GM12878 (cell line): ENCODE measurements around the gene AP3S1. TPM values are rescaled to one million over a fixed set of nuclear protein-coding genes. Genes with fewer than 3 reads are reported as not detected.

Experiments used
- ATAC-seq: fragments of 200-7000 bp; cut with Tn5 transposase; 3 replicates; pipeline ENCODE4 v1.9.1; 2020; ENCODE audit warnings: mild to moderate bottlenecking, moderate library complexity
- BruUV-seq: library from RNA; stranded (reverse); fragments of 400-500 nt; replicated peaks from 2 replicates; lab custom pipeline; 2021; lab: Mats Ljungman, UMichigan
- CTCF ChIA-PET: fragments of 300-600 bp; sonication (Branson Sonifier 250); formaldehyde crosslinking; extraction: SDS; loops from one replicate; lab custom pipeline; 2021; ENCODE audit warnings: inconsistent platforms; lab: Yijun Ruan, JAX
- POLR2A ChIA-PET: fragments of 350-600 bp; formaldehyde crosslinking; extraction: SDS; loops from one replicate; lab custom pipeline; 2021; ENCODE audit warnings: inconsistent platforms; lab: Charles Lee
- RAD21 ChIA-PET: fragments of 300-600 bp; sonication (Branson Sonifier 250); formaldehyde crosslinking; loops from one replicate; lab custom pipeline; 2023; ENCODE audit warnings: antibody characterized with exemption; ENCODE audit not compliant: unreplicated experiment; lab: Charles Lee
- SMC1A ChIA-PET: fragments of 300-600 bp; sonication (Branson Sonifier 250); formaldehyde crosslinking; loops from one replicate; lab custom pipeline; 2023; ENCODE audit not compliant: unreplicated experiment, uncharacterized antibody; lab: Charles Lee
- DNase-seq: peaks from one replicate; pipeline ENCODE4 v3.0.0-alpha.2; 2011; ENCODE audit warnings: low read depth, low spot score
- FAIRE-seq: peaks from 3 replicates; lab custom pipeline; 2011; peaks lifted over from hg19 to GRCh38; lab: Jason Lieb, UNC
- H2AFZ ChIP-seq: 2 replicates; pipeline ENCODE4 v1.6.0; 2011; ENCODE audit warnings: low read depth, low read length, control low read depth; ENCODE audit not compliant: control insufficient read depth
- H3K27ac ChIP-seq: 2 replicates; pipeline ENCODE4 v1.5.1; 2011; ENCODE audit warnings: control low read depth; ENCODE audit not compliant: control insufficient read depth, insufficient read depth
- H3K27me3 ChIP-seq, 2 experiments: replicated peaks in 1 of 2; 2 replicates each; pipeline versions ENCODE4 v1.6.0 to v1.6.1; 2011; ENCODE audit warnings: low read length in 1 of 2; ENCODE audit not compliant: control insufficient read depth in 2 of 2, insufficient read depth in 2 of 2
- H3K36me3 ChIP-seq, 2 experiments: 2 replicates each; pipeline ENCODE4 v1.5.1; 2011; ENCODE audit warnings: low read length in 1 of 2; ENCODE audit not compliant: control insufficient read depth in 2 of 2, insufficient read depth in 2 of 2
- H3K4me1 ChIP-seq: 2 replicates; pipeline ENCODE4 v1.6.1; 2011; ENCODE audit warnings: mild to moderate bottlenecking, low read length, moderate library complexity, mixed read lengths; ENCODE audit not compliant: control insufficient read depth, insufficient read depth
- H3K4me2 ChIP-seq: 2 replicates; pipeline ENCODE4 v1.6.0; 2011; ENCODE audit warnings: control low read depth; ENCODE audit not compliant: control insufficient read depth, insufficient read depth
- H3K4me3 ChIP-seq: fragments of 200-600 bp; sonication (generic); 2 replicates; pipeline ENCODE4 v1.5.1; 2016
- H3K79me2 ChIP-seq: 2 replicates; pipeline ENCODE4 v1.6.0; 2011; ENCODE audit warnings: low read length; ENCODE audit not compliant: control insufficient read depth, insufficient read depth
- H3K9ac ChIP-seq: 2 replicates; pipeline ENCODE4 v1.8.0; 2011; ENCODE audit warnings: low read length, control low read depth, mixed read lengths; ENCODE audit not compliant: control insufficient read depth, insufficient read depth
- H3K9me3 ChIP-seq: replicated peaks from 3 replicates; pipeline ENCODE4 v1.5.1; 2011; ENCODE audit warnings: mild to moderate bottlenecking, low read length; ENCODE audit not compliant: control insufficient read depth, insufficient read depth
- H4K20me1 ChIP-seq: 2 replicates; pipeline ENCODE4 v1.6.0; 2011; ENCODE audit not compliant: control insufficient read depth, insufficient read depth
- BRCA1 ChIP-seq: IDR thresholded peaks from 2 replicates; pipeline ENCODE4 v1.6.1; 2011; ENCODE audit warnings: low read depth, low read length, improper control_type of control experiment
- GABPA ChIP-seq: IDR thresholded peaks from 2 replicates; pipeline ENCODE4 v1.6.1; 2014; ENCODE audit warnings: antibody characterized with exemption, low read depth, mild to moderate bottlenecking, inconsistent platforms
- MEF2B ChIP-seq: fragments of 450-650 bp; IDR thresholded peaks from 2 replicates; pipeline ENCODE4 v1.6.1; 2018; ENCODE audit warnings: mild to moderate bottlenecking, moderate library complexity; ENCODE audit not compliant: partially characterized antibody, poor library complexity, severe bottlenecking
- NFXL1 ChIP-seq: fragments of 450-650 bp; IDR thresholded peaks from 2 replicates; pipeline ENCODE4 v1.6.1; 2017; ENCODE audit warnings: antibody characterized with exemption, mild to moderate bottlenecking, borderline replicate concordance
- PAX5 ChIP-seq: IDR thresholded peaks from 2 replicates; pipeline ENCODE4 v1.6.1; 2011; ENCODE audit warnings: low read depth, low read length, borderline replicate concordance
- STAT3 ChIP-seq: IDR thresholded peaks from 2 replicates; pipeline ENCODE4 v1.6.1; 2011; ENCODE audit warnings: low read depth, low read length, improper control_type of control experiment
- WRNIP1 ChIP-seq: IDR thresholded peaks from 2 replicates; pipeline ENCODE4 v1.6.1; 2011; ENCODE audit warnings: low read depth, low read length, improper control_type of control experiment, borderline replicate concordance
- WGBS: methylation state at CpG from one replicate; pipeline ENCODE4 v1.1.6; 2016; ENCODE audit warnings: low lambda C conversion rate; ENCODE audit not compliant: insufficient replicate concordance, insufficient coverage; ENCODE audit errors: missing lambda C conversion rate; 5-methylcytosine and 5-hydroxymethylcytosine counted together
- in situ Hi-C: fragments of 300-500 bp; cut with MboI; formaldehyde crosslinking; loops from 9 replicates; pipeline ENCODE4 v1.14.3; 2018; ENCODE audit warnings: mixed read lengths
- intact Hi-C: fragments of 100-400 bp; cut with micrococcal nuclease; formaldehyde crosslinking; loops from one replicate; pipeline ENCODE4 v1.14.2; 2022; ENCODE audit not compliant: unreplicated experiment
- polyA plus RNA-seq, 11 experiments: library from polyadenylated mRNA; depleted of rRNA in 4 of 11; unstranded in 6 of 11; stranded (reverse) in 5 of 11; fragments of >200 nt; fragmentation: Nextera tagmentation in 4 of 11; fragmentation: Illumina TruSeq in 1 of 11; extraction: Ambion mirVana in 4 of 11; extraction: Trizol in 1 of 11; gene quantifications; 1 replicate in 1 of 11; 2 replicates in 10 of 11; pipeline versions ENCODE4 v1.2.1 to v1.2.3, GENCODE V29; 2011 to 2016; ENCODE audit warnings: inconsistent platforms in 2 of 11, missing spikeins in 2 of 11, low read depth in 1 of 11
- total RNA-seq, 4 experiments: library from RNA; depleted of rRNA in 3 of 4; stranded (reverse); fragments of >200 nt in 3 of 4; fragmentation: Illumina TruSeq in 1 of 4; extraction: Trizol in 1 of 4; gene quantifications; 2 replicates each; pipeline versions ENCODE4 v1.2.1 to v1.2.3, GENCODE V29; 2013 to 2021
- TF ChIP-seq, protein P1 (sequence below): fragments of 450-650 bp; formaldehyde crosslinking; IDR thresholded peaks from 2 replicates; pipeline ENCODE4 v1.5.0; 2022; ENCODE audit warnings: mild to moderate bottlenecking, missing genetic modification characterization
- TF ChIP-seq, protein P2 (sequence below): IDR thresholded peaks from 2 replicates; pipeline ENCODE4 v1.6.1; 2011; ENCODE audit warnings: borderline replicate concordance, low read depth, mild to moderate bottlenecking, moderate library complexity, mixed read lengths, low read length; ENCODE audit not compliant: insufficient read depth; ENCODE audit errors: extremely low read length
- TF ChIP-seq, protein P3 (sequence below): fragments of 450-650 bp; conservative IDR thresholded peaks from 2 replicates; pipeline ENCODE4 v1.6.1; 2017; ENCODE audit warnings: mild to moderate bottlenecking, moderate library complexity

The AP3S1 gene
- total and polyA plus RNA-seq, 10 of the 15 experiments (the other 5 are each of a cell fraction or from before 2014, with no cell fraction given) = 36.4 to 137 (median 67.5) TPM

DNA sequence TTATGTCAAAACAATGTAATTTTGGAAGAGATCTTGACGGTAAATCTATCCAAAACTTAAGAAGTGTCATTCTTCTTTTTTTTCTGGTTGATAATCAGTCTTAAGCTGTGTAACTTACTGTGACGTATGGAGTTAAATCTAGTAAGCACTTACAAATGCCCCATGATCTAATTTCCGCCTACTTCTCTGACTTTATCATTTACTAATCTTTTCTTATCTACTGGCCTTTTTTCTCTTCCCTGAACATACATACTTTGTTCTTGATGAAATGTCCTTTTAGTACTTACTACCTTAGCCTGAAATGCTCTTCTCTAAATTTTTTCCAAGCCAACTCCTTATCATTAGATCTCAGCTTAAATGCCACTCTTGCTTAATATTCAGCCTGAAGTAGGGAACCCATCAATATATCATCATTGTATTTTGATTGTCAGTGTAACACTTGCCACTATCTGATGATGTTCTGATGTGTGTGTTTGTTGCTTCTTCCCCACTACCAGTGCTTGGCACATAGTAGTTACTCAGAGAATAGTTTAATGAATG, 27.6 kb downstream of the AP3S1 start (continued):
- TF ChIP-seq, protein P1, sequence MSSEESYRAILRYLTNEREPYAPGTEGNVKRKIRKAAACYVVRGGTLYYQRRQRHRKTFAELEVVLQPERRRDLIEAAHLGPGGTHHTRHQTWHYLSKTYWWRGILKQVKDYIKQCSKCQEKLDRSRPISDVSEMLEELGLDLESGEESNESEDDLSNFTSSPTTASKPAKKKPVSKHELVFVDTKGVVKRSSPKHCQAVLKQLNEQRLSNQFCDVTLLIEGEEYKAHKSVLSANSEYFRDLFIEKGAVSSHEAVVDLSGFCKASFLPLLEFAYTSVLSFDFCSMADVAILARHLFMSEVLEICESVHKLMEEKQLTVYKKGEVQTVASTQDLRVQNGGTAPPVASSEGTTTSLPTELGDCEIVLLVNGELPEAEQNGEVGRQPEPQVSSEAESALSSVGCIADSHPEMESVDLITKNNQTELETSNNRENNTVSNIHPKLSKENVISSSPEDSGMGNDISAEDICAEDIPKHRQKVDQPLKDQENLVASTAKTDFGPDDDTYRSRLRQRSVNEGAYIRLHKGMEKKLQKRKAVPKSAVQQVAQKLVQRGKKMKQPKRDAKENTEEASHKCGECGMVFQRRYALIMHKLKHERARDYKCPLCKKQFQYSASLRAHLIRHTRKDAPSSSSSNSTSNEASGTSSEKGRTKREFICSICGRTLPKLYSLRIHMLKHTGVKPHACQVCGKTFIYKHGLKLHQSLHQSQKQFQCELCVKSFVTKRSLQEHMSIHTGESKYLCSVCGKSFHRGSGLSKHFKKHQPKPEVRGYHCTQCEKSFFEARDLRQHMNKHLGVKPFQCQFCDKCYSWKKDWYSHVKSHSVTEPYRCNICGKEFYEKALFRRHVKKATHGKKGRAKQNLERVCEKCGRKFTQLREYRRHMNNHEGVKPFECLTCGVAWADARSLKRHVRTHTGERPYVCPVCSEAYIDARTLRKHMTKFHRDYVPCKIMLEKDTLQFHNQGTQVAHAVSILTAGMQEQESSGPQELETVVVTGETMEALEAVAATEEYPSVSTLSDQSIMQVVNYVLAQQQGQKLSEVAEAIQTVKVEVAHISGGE = no peak

DNA sequence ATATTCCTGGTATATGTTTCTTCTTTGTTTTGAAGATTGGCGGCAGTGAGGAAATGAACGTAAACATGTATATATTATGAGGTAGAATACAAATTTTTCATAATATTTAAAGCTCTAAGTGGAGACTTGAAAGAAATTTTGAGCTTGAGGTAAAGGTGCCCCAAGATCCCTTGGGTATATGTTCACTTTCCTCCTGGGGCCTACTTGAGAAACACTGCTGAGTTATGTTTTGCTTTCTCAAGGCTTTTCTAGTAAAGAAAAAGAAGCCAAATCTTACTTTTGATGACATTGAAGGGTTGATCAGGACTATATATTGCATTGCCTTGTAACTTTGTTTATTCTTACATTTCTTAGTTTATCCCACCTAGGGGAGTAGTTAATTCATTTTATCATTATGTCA, 30.7 kb downstream of the AP3S1 start:
- peaks cover 0 to 21% of the 10 kb centered on the region in 2 experiments; a peak in 1 of 4 replicates for H3K36me3 ChIP-seq
- 95% methylated on average over 2 of the region's 2 CpGs for WGBS
- TF ChIP-seq, protein P2, sequence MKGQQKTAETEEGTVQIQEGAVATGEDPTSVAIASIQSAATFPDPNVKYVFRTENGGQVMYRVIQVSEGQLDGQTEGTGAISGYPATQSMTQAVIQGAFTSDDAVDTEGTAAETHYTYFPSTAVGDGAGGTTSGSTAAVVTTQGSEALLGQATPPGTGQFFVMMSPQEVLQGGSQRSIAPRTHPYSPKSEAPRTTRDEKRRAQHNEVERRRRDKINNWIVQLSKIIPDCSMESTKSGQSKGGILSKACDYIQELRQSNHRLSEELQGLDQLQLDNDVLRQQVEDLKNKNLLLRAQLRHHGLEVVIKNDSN = no peak
- TF ChIP-seq WRNIP1 = no peak
- no peak for TF ChIP-seq PAX5
- TF ChIP-seq NFXL1 = no peak
- TF ChIP-seq BRCA1 = no peak
- TF ChIP-seq, protein P3, sequence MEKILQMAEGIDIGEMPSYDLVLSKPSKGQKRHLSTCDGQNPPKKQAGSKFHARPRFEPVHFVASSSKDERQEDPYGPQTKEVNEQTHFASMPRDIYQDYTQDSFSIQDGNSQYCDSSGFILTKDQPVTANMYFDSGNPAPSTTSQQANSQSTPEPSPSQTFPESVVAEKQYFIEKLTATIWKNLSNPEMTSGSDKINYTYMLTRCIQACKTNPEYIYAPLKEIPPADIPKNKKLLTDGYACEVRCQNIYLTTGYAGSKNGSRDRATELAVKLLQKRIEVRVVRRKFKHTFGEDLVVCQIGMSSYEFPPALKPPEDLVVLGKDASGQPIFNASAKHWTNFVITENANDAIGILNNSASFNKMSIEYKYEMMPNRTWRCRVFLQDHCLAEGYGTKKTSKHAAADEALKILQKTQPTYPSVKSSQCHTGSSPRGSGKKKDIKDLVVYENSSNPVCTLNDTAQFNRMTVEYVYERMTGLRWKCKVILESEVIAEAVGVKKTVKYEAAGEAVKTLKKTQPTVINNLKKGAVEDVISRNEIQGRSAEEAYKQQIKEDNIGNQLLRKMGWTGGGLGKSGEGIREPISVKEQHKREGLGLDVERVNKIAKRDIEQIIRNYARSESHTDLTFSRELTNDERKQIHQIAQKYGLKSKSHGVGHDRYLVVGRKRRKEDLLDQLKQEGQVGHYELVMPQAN = no peak
- TF ChIP-seq MEF2B = peak; percentile 94
- no peak for TF ChIP-seq GABPA
- TF ChIP-seq STAT3 = no peak
- TF ChIP-seq, all 136 proteins: peak for 1
- DNase-seq (no peak), ATAC-seq (no peak), FAIRE-seq (no peak)
- no peaks in the 10 kb centered on the region for H3K4me1 ChIP-seq
- H3K4me3 ChIP-seq = no peak overlapping the region
- ChIA-PET CTCF (no interaction called here), POLR2A (no interaction called here), RAD21 (no interaction called here), SMC1A (interaction anchor here (0.9 to 2.5 kb wide), 3 partner anchors 12 to 27 kb away, joined by 3 to 8 read pairs (median 5); no protein-coding TSS in a partner anchor)
- in situ Hi-C loops = no loop called here
- H3K27me3 ChIP-seq = no peaks in the 10 kb centered on the region
- no peak overlapping the region for H3K27ac ChIP-seq
- intact Hi-C loops = no loop called here
- H4K20me1 ChIP-seq = no peaks in the 10 kb centered on the region
- no peak overlapping the region for H2AFZ ChIP-seq
- no peak overlapping the region for H3K9ac ChIP-seq
- H3K79me2 ChIP-seq = peaks cover 4% of the 10 kb centered on the region
- H3K4me2 ChIP-seq = no peak overlapping the region
- no TSS peak for BruUV-seq
- no peaks in the 10 kb centered on the region; the same call in 2 of the 3 replicates for H3K9me3 ChIP-seq
